Measurements from ENCODE around the gene RSAD1.

The RSAD1 gene

GRCh38 chr17:50484386-50485155 lies 5.9 kb downstream of the RSAD1 start:
- Histone ChIP-seq H3K9me2 (replicated peaks; ENCODE audit: insufficient read depth, low read length) (no peaks in the 10 kb centered on the region), H4K20me1 (ENCODE audit: low read depth, low read length) (no peaks in the 10 kb centered on the region), H3K4me2 (ENCODE audit: low read depth, low read length, poor library complexity, severe bottlenecking) (no peak overlapping the region), H3K9me3 (ENCODE audit: insufficient read depth, low read length) (no peaks in the 10 kb centered on the region), H3F3A (ENCODE audit: insufficient read depth) (peaks cover 16% of the 10 kb centered on the region; the same call in 1 of the 2 replicates), H3K4me3 (ENCODE audit: insufficient read depth, low read length, poor library complexity, severe bottlenecking) (no peak overlapping the region), H3K36me3 (ENCODE audit: low read length) (no peaks in the 10 kb centered on the region), H3K9ac (ENCODE audit: low read length) (no peak overlapping the region), H2AFZ (ENCODE audit: low read depth, low read length, severe bottlenecking) (no peak overlapping the region), H3K27me3 (ENCODE audit: low read length) (no peaks in the 10 kb centered on the region), H3K79me2 (ENCODE audit: insufficient read depth, low read length) (no peaks in the 10 kb centered on the region), H3K27ac (ENCODE audit: low read depth, low read length) (no peak overlapping the region)
- TF ChIP-seq EZH2phosphoT487 (conservative IDR thresholded peaks at IDR 0.05; ENCODE audit: low read length) (no peak), CTCF (IDR thresholded peaks at IDR 0.05; ENCODE audit: insufficient read depth, low read length, poor library complexity, severe bottlenecking) (no peak)

GRCh38 chr17:50487213-50488096 lies 8.8 kb downstream of the RSAD1 start:
- Histone ChIP-seq H3K27me3 (ENCODE audit: low read length) (no peaks in the 10 kb centered on the region), H3K79me2 (ENCODE audit: insufficient read depth, low read length) (no peaks in the 10 kb centered on the region), H3K36me3 (ENCODE audit: low read length) (no peaks in the 10 kb centered on the region), H3K4me3 (ENCODE audit: insufficient read depth, low read length, poor library complexity, severe bottlenecking) (no peak overlapping the region), H3K9me3 (ENCODE audit: insufficient read depth, low read length) (no peaks in the 10 kb centered on the region), H4K20me1 (ENCODE audit: low read depth, low read length) (no peaks in the 10 kb centered on the region), H3K4me2 (ENCODE audit: low read depth, low read length, poor library complexity, severe bottlenecking) (no peak overlapping the region), H3F3A (ENCODE audit: insufficient read depth) (no peaks in the 10 kb centered on the region), H3K9me2 (replicated peaks; ENCODE audit: insufficient read depth, low read length) (no peaks in the 10 kb centered on the region), H3K9ac (ENCODE audit: low read length) (no peak overlapping the region), H2AFZ (ENCODE audit: low read depth, low read length, severe bottlenecking) (no peak overlapping the region), H3K27ac (ENCODE audit: low read depth, low read length) (no peak overlapping the region)
- TF ChIP-seq CTCF (IDR thresholded peaks at IDR 0.05; ENCODE audit: insufficient read depth, low read length, poor library complexity, severe bottlenecking) (no peak), EZH2phosphoT487 (conservative IDR thresholded peaks at IDR 0.05; ENCODE audit: low read length) (no peak)

- no peaks in the 10 kb centered on the region for H3K79me2 ChIP-seq (ENCODE audit: insufficient read depth, low read length)
- H2AFZ ChIP-seq (ENCODE audit: low read depth, low read length, severe bottlenecking) = no peak overlapping the region
- no peaks in the 10 kb centered on the region for H3K9me2 ChIP-seq (replicated peaks; ENCODE audit: insufficient read depth, low read length)
- TF ChIP-seq EZH2phosphoT487 (conservative IDR thresholded peaks at IDR 0.05; ENCODE audit: low read length) (no peak), CTCF (IDR thresholded peaks at IDR 0.05; ENCODE audit: insufficient read depth, low read length, poor library complexity, severe bottlenecking) (no peak)
- H3K4me2 ChIP-seq (ENCODE audit: low read depth, low read length, poor library complexity, severe bottlenecking) = no peak overlapping the region
- no peaks in the 10 kb centered on the region for H3K36me3 ChIP-seq (ENCODE audit: low read length)
- no peaks in the 10 kb centered on the region for H3K27me3 ChIP-seq (ENCODE audit: low read length)
- H3K9me3 ChIP-seq (ENCODE audit: insufficient read depth, low read length) = no peaks in the 10 kb centered on the region
- no peaks in the 10 kb centered on the region for H3F3A ChIP-seq (ENCODE audit: insufficient read depth)
- no peaks in the 10 kb centered on the region for H4K20me1 ChIP-seq (ENCODE audit: low read depth, low read length)
- H3K27ac ChIP-seq (ENCODE audit: low read depth, low read length) = no peak overlapping the region
- no peak overlapping the region for H3K4me3 ChIP-seq (ENCODE audit: insufficient read depth, low read length, poor library complexity, severe bottlenecking)
- H3K9ac ChIP-seq (ENCODE audit: low read length) = no peak overlapping the region
These were observed 10.2 kb downstream of the RSAD1 start for GRCh38 chr17:50488880-50489279.
